H9 (cell line): ENCODE measurements around the gene TMED3. TPM values are rescaled to one million over a fixed set of nuclear protein-coding genes. Genes with fewer than 3 reads are reported as not detected.

Source experiments
- DNase-seq: peaks from one replicate; pipeline ENCODE4 v3.0.0-alpha.2; 2017
- H2AFZ ChIP-seq: one replicate; pipeline ENCODE4 v1.6.1; 2013; ENCODE audit warnings: mild to moderate bottlenecking, low read length, control low read depth, moderate library complexity
- H2AK5ac ChIP-seq: 2 replicates; pipeline ENCODE4 v1.6.1; 2013; ENCODE audit warnings: low read length, control low read depth, mixed read lengths; ENCODE audit not compliant: insufficient read length
- H2BK120ac ChIP-seq: one replicate; pipeline ENCODE4 v1.6.1; 2013; ENCODE audit warnings: low read depth, mild to moderate bottlenecking, low read length, control low read depth, inconsistent platforms; ENCODE audit not compliant: poor library complexity, severe bottlenecking
- H2BK12ac ChIP-seq: 2 replicates; pipeline ENCODE4 v1.6.1; 2013; ENCODE audit warnings: low read length, control low read depth, mixed read lengths, low read depth; ENCODE audit not compliant: insufficient read length
- H2BK15ac ChIP-seq: 2 replicates; pipeline ENCODE4 v1.6.1; 2013; ENCODE audit warnings: low read depth, low read length, control low read depth
- H2BK20ac ChIP-seq: one replicate; pipeline ENCODE4 v1.6.1; 2013; ENCODE audit warnings: low read depth, mild to moderate bottlenecking, low read length, control low read depth, inconsistent platforms; ENCODE audit not compliant: poor library complexity, severe bottlenecking
- H2BK5ac ChIP-seq: 2 replicates; pipeline ENCODE4 v1.6.1; 2013; ENCODE audit warnings: low read length, control low read depth, mixed read lengths; ENCODE audit not compliant: insufficient read length
- H3K14ac ChIP-seq: 2 replicates; pipeline ENCODE4 v1.6.1; 2013; ENCODE audit warnings: low read length, control low read depth; ENCODE audit not compliant: insufficient read depth
- H3K18ac ChIP-seq: 2 replicates; pipeline ENCODE4 v1.6.1; 2013; ENCODE audit warnings: low read depth, mild to moderate bottlenecking, mixed read lengths, low read length, control low read depth; ENCODE audit not compliant: insufficient read length
- H3K23ac ChIP-seq: 2 replicates; pipeline ENCODE4 v1.6.1; 2013; ENCODE audit warnings: low read length, control low read depth, mixed read lengths, low read depth; ENCODE audit not compliant: insufficient read length
- H3K23me2 ChIP-seq: 2 replicates; pipeline ENCODE4 v1.6.1; 2013; ENCODE audit warnings: low read depth, mild to moderate bottlenecking, mixed read lengths, low read length, control low read depth; ENCODE audit not compliant: insufficient read length, poor library complexity, severe bottlenecking
- H3K27ac ChIP-seq: 2 replicates; pipeline ENCODE4 v1.5.1; 2013; ENCODE audit warnings: low read length, control low read depth, mixed read lengths, low read depth; ENCODE audit not compliant: insufficient read length
- H3K27me3 ChIP-seq: 2 replicates; pipeline ENCODE4 v1.6.1; 2013; ENCODE audit warnings: low read length, control low read depth, inconsistent platforms; ENCODE audit not compliant: insufficient read depth
- H3K4ac ChIP-seq: 2 replicates; pipeline ENCODE4 v1.6.1; 2013; ENCODE audit warnings: low read depth, mild to moderate bottlenecking, control low read depth, inconsistent platforms, low read length, moderate library complexity
- H3K4me1 ChIP-seq: 2 replicates; pipeline ENCODE4 v1.6.1; 2013; ENCODE audit warnings: low read length, control low read depth, inconsistent platforms; ENCODE audit not compliant: insufficient read depth
- H3K4me2 ChIP-seq: 2 replicates; pipeline ENCODE4 v1.6.1; 2013; ENCODE audit warnings: low read length, control low read depth, mixed read lengths; ENCODE audit not compliant: insufficient read length, insufficient read depth
- H3K56ac ChIP-seq: 2 replicates; pipeline ENCODE4 v1.6.1; 2013; ENCODE audit warnings: low read depth, mild to moderate bottlenecking, mixed read lengths, low read length, control low read depth; ENCODE audit not compliant: insufficient read length
- H3K79me1 ChIP-seq: 2 replicates; pipeline ENCODE4 v1.6.1; 2013; ENCODE audit warnings: low read depth, mild to moderate bottlenecking, moderate library complexity, low read length, control low read depth, inconsistent platforms; ENCODE audit not compliant: insufficient read depth, poor library complexity, severe bottlenecking
- H3K79me2 ChIP-seq: 2 replicates; pipeline ENCODE4 v1.6.1; 2013; ENCODE audit warnings: low read length, control low read depth, inconsistent platforms; ENCODE audit not compliant: insufficient read depth
- H3K9ac ChIP-seq: 2 replicates; pipeline ENCODE4 v1.6.1; 2013; ENCODE audit warnings: low read length, control low read depth, mixed read lengths; ENCODE audit not compliant: insufficient read length; ENCODE audit errors: extremely low read depth
- H3K9me3 ChIP-seq: one replicate; pipeline ENCODE4 v1.6.1; 2013; ENCODE audit warnings: low read depth, low read length, inconsistent platforms; ENCODE audit not compliant: control insufficient read depth
- H3T11ph ChIP-seq: one replicate; pipeline ENCODE4 v1.6.1; 2013; ENCODE audit warnings: mild to moderate bottlenecking, low read length, control low read depth, inconsistent platforms
- H4K20me1 ChIP-seq: one replicate; pipeline ENCODE4 v1.6.1; 2013; ENCODE audit not compliant: control insufficient read depth, insufficient read length, insufficient read depth
- H4K5ac ChIP-seq: 2 replicates; pipeline ENCODE4 v1.6.1; 2013; ENCODE audit warnings: low read depth, mild to moderate bottlenecking, mixed read lengths, low read length, control low read depth; ENCODE audit not compliant: insufficient read length
- H4K8ac ChIP-seq: replicated peaks from 2 replicates; pipeline ENCODE4 v1.6.1; 2013; ENCODE audit warnings: low read length, control low read depth, mixed read lengths, low read depth; ENCODE audit not compliant: insufficient read length
- H4K91ac ChIP-seq: 2 replicates; pipeline ENCODE4 v1.6.1; 2013; ENCODE audit warnings: low read depth, mild to moderate bottlenecking, moderate library complexity, mixed read lengths, low read length, control low read depth; ENCODE audit not compliant: insufficient read length
- H3K27ac Mint-ChIP-seq, 3 experiments: 2 replicates in 2 of 3; 3 replicates in 1 of 3; pipeline ENCODE4 v1.8.0; 2020 to 2021; ENCODE audit warnings: mixed read lengths in 3 of 3, mild to moderate bottlenecking in 1 of 3, moderate library complexity in 1 of 3
- H3K27me3 Mint-ChIP-seq: 2 replicates; pipeline ENCODE4 v1.8.0; 2021; ENCODE audit warnings: low read depth, mild to moderate bottlenecking, moderate library complexity, mixed read lengths
- H3K36me3 Mint-ChIP-seq, 3 experiments: 2 replicates in 2 of 3; 3 replicates in 1 of 3; pipeline ENCODE4 v1.8.0; 2020 to 2021; ENCODE audit warnings: low read depth in 3 of 3, mixed read lengths in 3 of 3; ENCODE audit not compliant: insufficient read depth in 1 of 3
- H3K4me1 Mint-ChIP-seq, 2 experiments: 2 replicates each; pipeline ENCODE4 v1.8.0; 2020; ENCODE audit warnings: mixed read lengths in 2 of 2
- H3K4me3 Mint-ChIP-seq, 2 experiments: 2 replicates in 1 of 2; 3 replicates in 1 of 2; pipeline ENCODE4 v1.8.0; 2020 to 2021; ENCODE audit warnings: mild to moderate bottlenecking in 2 of 2, mixed read lengths in 2 of 2, moderate library complexity in 1 of 2
- H3K9me3 Mint-ChIP-seq, 2 experiments: 2 replicates in 1 of 2; 3 replicates in 1 of 2; pipeline ENCODE4 v1.8.0; 2020; ENCODE audit warnings: mild to moderate bottlenecking in 2 of 2, mixed read lengths in 2 of 2, moderate library complexity in 1 of 2
- CTCF ChIP-seq: fragments of 200-600 bp; sonication (generic); conservative IDR thresholded peaks from 3 replicates; pipeline ENCODE4 v1.8.0; 2021; ENCODE audit warnings: antibody characterized with exemption, mild to moderate bottlenecking
- WGBS: extraction: QIAGEN DNeasy Blood & Tissue Kit; methylation state at CpG from one replicate; pipeline ENCODE4 v1.1.7; 2013; ENCODE audit warnings: missing lambda C conversion rate, low lambda C conversion rate, mixed read lengths; ENCODE audit not compliant: insufficient read length; ENCODE audit errors: extremely low coverage; 5-methylcytosine and 5-hydroxymethylcytosine counted together
- total RNA-seq: library from RNA; stranded (reverse); gene quantifications from 2 replicates; pipeline ENCODE4 v1.2.1, GENCODE V29; 2021

Gene TMED3
- total RNA-seq, 1 experiment from 2014 or later = 46.4 TPM

- Mint-ChIP-seq H3K4me3 (no peak overlapping the region), H3K4me1 (peaks cover 0 to 9% of the 10 kb centered on the region in 2 experiments; a peak in 1 of 4 replicates), H3K9me3 (no peaks in the 10 kb centered on the region), H3K36me3 (no peaks in the 10 kb centered on the region), H3K27ac (no peak overlapping the region), H3K27me3 (peaks cover 13% of the 10 kb centered on the region)
- Histone ChIP-seq H3K23me2 (no peaks in the 10 kb centered on the region), H3K4me2 (no peak overlapping the region), H3K56ac (no peak overlapping the region), H2BK15ac (no peak overlapping the region), H3K27ac (no peak overlapping the region), H4K91ac (no peak overlapping the region), H2BK20ac (no peak overlapping the region), H3K9me3 (no peaks in the 10 kb centered on the region), H2AFZ (no peak overlapping the region), H3K4ac (no peak overlapping the region), H4K5ac (no peak overlapping the region), H2BK5ac (no peak overlapping the region), H3K27me3 (no peaks in the 10 kb centered on the region), H4K8ac (no peak overlapping the region), H2AK5ac (no peak overlapping the region), H3K9ac (no peak overlapping the region), H3K18ac (no peak overlapping the region), H4K20me1 (no peaks in the 10 kb centered on the region), H2BK120ac (no peak overlapping the region), H3K23ac (no peak overlapping the region), H3K4me1 (no peaks in the 10 kb centered on the region), H2BK12ac (no peak overlapping the region), H3K14ac (no peak overlapping the region), H3K79me2 (no peaks in the 10 kb centered on the region), H3K79me1 (no peaks in the 10 kb centered on the region), H3T11ph (no peak overlapping the region)
- WGBS = no CpG with 5 or more reads among the region's 4 CpGs
- TF ChIP-seq CTCF = no peak
- DNase-seq = no peak
Observed at GRCh38 chr15:79265167-79265566, 45.7 kb upstream of the TMED3 start.
